Measurements from ENCODE around the gene ZG16.
"Not testable (repeated sequence)": the region's sequence is repeated elsewhere in the genome, so short reads cannot be mapped to it uniquely, and the experiment has no call there.

The ZG16 gene, protein sequence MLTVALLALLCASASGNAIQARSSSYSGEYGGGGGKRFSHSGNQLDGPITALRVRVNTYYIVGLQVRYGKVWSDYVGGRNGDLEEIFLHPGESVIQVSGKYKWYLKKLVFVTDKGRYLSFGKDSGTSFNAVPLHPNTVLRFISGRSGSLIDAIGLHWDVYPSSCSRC

DNA sequence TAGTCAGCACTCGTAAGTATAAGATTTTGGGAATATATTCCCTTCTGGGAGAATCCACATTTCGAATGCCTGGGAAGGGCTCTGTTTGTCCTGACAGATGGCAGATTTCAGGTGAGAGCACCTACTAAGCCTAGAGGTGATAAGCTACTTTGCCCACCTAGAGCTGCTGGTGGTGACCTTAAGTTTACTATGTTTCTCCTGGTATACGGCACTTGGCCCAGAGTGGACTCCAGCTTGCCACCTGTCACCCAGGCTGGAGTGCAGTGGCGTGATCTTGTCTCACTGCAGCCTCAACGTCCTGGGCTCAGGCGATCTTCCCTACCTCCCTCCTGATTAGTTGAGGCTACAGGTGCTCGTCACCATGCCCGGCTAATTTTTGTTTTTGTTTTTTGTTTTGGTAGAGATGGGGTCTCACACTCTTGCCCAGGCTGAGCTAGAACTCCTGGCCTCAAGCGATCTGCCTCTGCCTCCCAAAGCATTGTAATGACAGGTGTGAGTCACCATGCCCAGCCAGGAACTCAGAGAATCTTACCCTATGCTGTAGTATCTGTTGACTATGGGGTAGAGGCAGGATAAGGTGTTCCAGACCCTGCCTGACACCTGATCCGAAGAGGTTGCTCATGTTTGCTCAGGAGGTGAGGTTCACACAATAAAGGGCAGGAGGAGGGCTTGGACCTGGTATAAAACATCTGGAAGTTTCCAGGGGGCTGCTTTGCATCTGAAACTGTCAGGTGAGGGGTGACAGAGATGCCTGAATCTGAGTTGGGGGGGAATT lies at the start of gene ZG16:
TSS of gene ZG16 (plus strand) at position 681 of the 775 bp plus-strand sequence. CDS start 1,011 bp downstream, outside the sequence.
- TF ChIP-seq, protein P1, sequence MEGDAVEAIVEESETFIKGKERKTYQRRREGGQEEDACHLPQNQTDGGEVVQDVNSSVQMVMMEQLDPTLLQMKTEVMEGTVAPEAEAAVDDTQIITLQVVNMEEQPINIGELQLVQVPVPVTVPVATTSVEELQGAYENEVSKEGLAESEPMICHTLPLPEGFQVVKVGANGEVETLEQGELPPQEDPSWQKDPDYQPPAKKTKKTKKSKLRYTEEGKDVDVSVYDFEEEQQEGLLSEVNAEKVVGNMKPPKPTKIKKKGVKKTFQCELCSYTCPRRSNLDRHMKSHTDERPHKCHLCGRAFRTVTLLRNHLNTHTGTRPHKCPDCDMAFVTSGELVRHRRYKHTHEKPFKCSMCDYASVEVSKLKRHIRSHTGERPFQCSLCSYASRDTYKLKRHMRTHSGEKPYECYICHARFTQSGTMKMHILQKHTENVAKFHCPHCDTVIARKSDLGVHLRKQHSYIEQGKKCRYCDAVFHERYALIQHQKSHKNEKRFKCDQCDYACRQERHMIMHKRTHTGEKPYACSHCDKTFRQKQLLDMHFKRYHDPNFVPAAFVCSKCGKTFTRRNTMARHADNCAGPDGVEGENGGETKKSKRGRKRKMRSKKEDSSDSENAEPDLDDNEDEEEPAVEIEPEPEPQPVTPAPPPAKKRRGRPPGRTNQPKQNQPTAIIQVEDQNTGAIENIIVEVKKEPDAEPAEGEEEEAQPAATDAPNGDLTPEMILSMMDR (IDR thresholded peaks at IDR 0.05; ENCODE audit: low read depth, low read length), result no peak
- no peak within 1 kb of the TSS for H3K4me3 ChIP-seq (ENCODE audit: low read depth, low read length)
- DNase-seq (ENCODE audit: low read depth, low spot score), result no peak
- in situ Hi-C loops (cut with HindIII; ENCODE audit: low sequenced_read_pairs), result no loop called here

DNA sequence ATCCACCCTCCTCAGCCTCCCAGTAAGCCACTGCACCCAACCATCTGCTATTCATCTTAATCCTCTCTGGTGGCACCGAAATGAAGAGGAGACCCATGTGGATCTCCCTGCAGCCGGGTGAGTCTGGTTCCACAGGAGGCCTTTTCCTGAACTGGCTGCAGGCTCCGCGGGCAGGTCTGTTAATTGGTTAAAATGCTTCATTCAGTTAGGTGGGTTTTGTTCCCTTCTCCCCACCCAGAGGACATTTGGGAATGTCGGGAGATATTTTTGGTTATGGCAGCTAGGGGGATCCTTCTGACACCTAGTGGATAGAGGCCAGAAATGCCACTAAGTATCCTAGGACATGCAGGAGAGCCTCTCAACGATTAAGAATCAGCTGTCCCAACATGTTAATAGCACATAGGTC lies 48.9 kb upstream of the ZG16 start:
- DNase-seq (ENCODE audit: low read depth, low spot score), result peak; percentile 32

DNA sequence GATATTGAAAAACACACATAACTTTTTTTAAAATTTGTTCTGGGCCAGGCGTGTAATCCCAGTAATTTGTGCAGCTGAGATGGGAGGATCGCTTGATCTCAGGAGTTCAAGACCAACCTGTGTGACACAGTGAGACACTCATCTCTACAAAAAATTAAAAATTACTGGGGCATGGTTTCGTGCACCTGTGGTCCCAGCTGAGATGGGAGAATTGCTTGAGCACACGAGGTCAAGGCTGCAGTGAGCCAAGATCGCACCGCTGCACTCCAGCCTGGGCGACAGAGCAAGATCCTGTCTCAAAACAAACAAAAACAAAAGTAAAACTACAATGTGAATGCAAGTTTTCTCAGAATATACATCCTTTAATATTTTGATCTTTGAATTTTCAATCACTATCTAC lies 47.4 kb upstream of the ZG16 start:
- TF ChIP-seq, protein P1 (IDR thresholded peaks at IDR 0.05; ENCODE audit: low read depth, low read length), result no peak
- DNase-seq (ENCODE audit: low read depth, low spot score), result no peak
- in situ Hi-C loops (cut with HindIII; ENCODE audit: low sequenced_read_pairs), result no loop called here

More for the DNA sequence above, 48.9 kb upstream of the ZG16 start:
- H3K4me3 ChIP-seq (ENCODE audit: low read depth, low read length), result no peak overlapping the region
- in situ Hi-C loops (cut with HindIII; ENCODE audit: low sequenced_read_pairs), result no loop called here
- TF ChIP-seq, protein P1 (IDR thresholded peaks at IDR 0.05; ENCODE audit: low read depth, low read length), result peak; percentile 76

DNA sequence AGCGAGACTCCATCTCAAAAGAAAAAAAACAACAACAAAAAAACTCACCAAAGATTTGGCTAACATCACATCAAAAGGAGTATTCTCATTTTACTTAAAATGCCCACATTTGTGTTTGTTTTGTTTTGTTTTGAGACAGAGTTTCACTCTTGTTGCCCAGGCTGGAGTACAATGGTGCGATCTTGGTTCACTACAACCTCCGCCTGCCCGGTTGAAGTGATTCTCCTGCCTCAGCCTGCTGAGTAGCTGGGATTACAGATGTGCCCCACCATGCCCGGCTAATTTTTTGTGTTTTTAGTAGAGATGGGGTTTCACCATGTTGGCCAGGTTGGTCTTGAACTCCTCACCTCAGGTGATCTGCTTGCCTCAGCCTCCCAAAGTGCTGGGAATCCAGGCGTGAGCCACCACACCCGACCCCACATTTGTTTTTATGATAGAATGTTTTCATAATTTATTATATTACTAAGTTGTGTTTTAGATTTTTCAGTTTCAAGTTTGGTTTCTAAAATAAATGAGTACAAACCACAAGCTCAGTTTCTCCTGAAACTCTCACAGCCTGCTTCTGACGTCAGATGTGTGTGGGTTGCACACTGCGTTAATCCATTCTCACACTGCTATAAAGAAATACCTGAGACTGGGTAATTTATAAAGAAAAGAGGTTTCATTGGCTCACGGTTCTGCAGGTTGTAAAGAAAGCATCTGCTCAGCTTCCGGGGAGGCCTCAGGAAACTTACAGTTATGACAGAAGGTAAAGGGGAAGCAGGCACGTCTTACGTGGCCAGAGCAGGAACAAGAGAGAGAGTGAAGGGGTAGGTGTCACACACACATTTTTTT lies 46.1 kb upstream of the ZG16 start:
- in situ Hi-C loops (cut with HindIII; ENCODE audit: low sequenced_read_pairs); DNase-seq (ENCODE audit: low read depth, low spot score); H3K4me3 ChIP-seq (ENCODE audit: low read depth, low read length): not testable (repeated sequence)

More for the DNA sequence above, 47.4 kb upstream of the ZG16 start:
- no peak overlapping the region for H3K4me3 ChIP-seq (ENCODE audit: low read depth, low read length)

DNA sequence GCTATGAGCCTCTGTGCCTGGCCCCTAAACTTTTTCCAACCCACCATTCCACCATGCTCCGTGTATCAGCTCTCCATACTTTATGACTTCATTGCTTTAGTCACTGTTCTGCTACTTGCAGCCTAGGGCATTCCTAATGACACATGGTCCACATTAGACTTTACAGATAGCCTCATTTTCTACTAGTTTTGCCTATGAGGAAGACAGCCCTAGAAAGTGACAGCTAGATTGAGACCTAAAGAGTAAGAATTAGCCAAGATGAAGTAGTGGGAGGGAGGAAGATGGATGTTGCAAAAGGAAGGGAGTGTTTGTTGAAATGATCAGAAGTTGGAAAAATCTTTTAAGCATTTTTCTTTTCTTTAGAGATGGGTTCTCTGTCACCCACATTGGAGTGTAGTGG lies 43.3 kb upstream of the ZG16 start:
- in situ Hi-C loops (cut with HindIII; ENCODE audit: low sequenced_read_pairs), result no loop called here
- no peak for DNase-seq (ENCODE audit: low read depth, low spot score)
- H3K4me3 ChIP-seq (ENCODE audit: low read depth, low read length), result no peak overlapping the region
- TF ChIP-seq, protein P1 (IDR thresholded peaks at IDR 0.05; ENCODE audit: low read depth, low read length), result no peak

DNA sequence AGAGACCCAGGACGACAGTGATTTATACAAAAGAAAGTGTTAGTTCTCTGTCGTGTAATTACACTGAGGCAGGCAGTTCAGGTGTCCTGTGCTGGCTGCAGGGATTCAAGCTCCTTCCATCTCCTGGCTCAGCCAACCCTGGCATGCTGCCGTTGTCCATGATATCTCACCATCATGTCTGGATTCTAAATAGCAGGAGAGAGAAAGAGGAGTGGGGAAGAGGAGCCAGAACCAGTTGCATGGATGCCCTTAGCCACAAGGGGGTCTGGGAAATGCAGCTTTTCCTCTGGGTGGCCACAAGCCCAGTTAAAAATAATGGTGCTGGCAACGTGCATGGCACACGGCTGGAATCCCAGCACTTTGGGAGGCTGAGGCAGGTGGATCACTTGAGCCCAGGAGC lies 41.9 kb upstream of the ZG16 start:
- no peak overlapping the region for H3K4me3 ChIP-seq (ENCODE audit: low read depth, low read length)
- DNase-seq (ENCODE audit: low read depth, low spot score), result no peak
- in situ Hi-C loops (cut with HindIII; ENCODE audit: low sequenced_read_pairs), result no loop called here
- TF ChIP-seq, protein P1 (IDR thresholded peaks at IDR 0.05; ENCODE audit: low read depth, low read length), result peak; percentile 9
